HepG2 (cell line): ENCODE measurements around the gene PPP2R2C. TPM values are rescaled to one million over a fixed set of nuclear protein-coding genes. Genes with fewer than 3 reads are reported as not detected.

Source experiments
- ATAC-seq: fragments of 200-7000 bp; cut with Tn5 transposase; 3 replicates; pipeline ENCODE4 v1.9.1; 2020; ENCODE audit warnings: mild to moderate bottlenecking, moderate library complexity
- BruUV-seq: library from RNA; stranded (reverse); fragments of 400-500 nt; replicated peaks from 2 replicates; lab custom pipeline; 2021; lab: Mats Ljungman, UMichigan
- CTCF ChIA-PET: fragments of 300-600 bp; formaldehyde crosslinking; extraction: SDS; loops from one replicate; lab custom pipeline; 2021; ENCODE audit warnings: low total read pairs, inconsistent platforms, low intra/inter-chr PET ratio; lab: Yijun Ruan, JAX
- POLR2A ChIA-PET: fragments of 350-600 bp; sonication (Branson Sonifier 250); formaldehyde crosslinking; loops from one replicate; lab custom pipeline; 2020; ENCODE audit warnings: antibody characterized with exemption, inconsistent platforms; lab: Yijun Ruan, JAX
- DNase-seq: peaks from one replicate; pipeline ENCODE4 v3.0.0-alpha.2; 2015; ENCODE audit warnings: low spot score
- FAIRE-seq: peaks from 3 replicates; lab custom pipeline; 2011; peaks lifted over from hg19 to GRCh38; lab: Jason Lieb, UNC
- H2AFZ ChIP-seq: one replicate; pipeline ENCODE4 v1.6.1; 2011; ENCODE audit warnings: low read length, inconsistent platforms
- H3K27ac ChIP-seq: fragments of 300-600 bp; 3 replicates; pipeline ENCODE4 v1.8.0; 2011; ENCODE audit warnings: mixed run types, mild to moderate bottlenecking, mixed read lengths, low read length, inconsistent platforms; ENCODE audit not compliant: insufficient read depth; ENCODE audit errors: extremely low read length
- H3K27me3 ChIP-seq, 2 experiments: fragments of 200-600 bp in 1 of 2; 2 replicates in 1 of 2; 3 replicates in 1 of 2; pipeline versions ENCODE4 v1.6.0 to v1.8.0; 2011; ENCODE audit warnings: low read length in 2 of 2, mild to moderate bottlenecking in 2 of 2, moderate library complexity in 2 of 2, inconsistent platforms in 1 of 2; ENCODE audit not compliant: insufficient read depth in 2 of 2, control insufficient read depth in 1 of 2
- H3K36me3 ChIP-seq, 2 experiments: fragments of 200-600 bp in 1 of 2; replicated peaks in 1 of 2; 2 replicates in 1 of 2; 3 replicates in 1 of 2; pipeline versions ENCODE4 v1.5.1 to v1.8.0; 2011; ENCODE audit warnings: low read length in 2 of 2, inconsistent platforms in 1 of 2; ENCODE audit not compliant: insufficient read depth in 2 of 2, control insufficient read depth in 1 of 2
- H3K4me1 ChIP-seq: 2 replicates; pipeline ENCODE4 v1.5.1; 2012; ENCODE audit warnings: low read length, inconsistent platforms; ENCODE audit not compliant: insufficient read depth
- H3K4me2 ChIP-seq: 2 replicates; pipeline ENCODE4 v1.6.0; 2011; ENCODE audit warnings: low read depth, low read length, inconsistent platforms
- H3K4me3 ChIP-seq, 3 experiments: fragments of 200-600 bp in 1 of 3; sonication (generic), shearing (Covaris generic) in 1 of 3; replicated peaks in 1 of 3; 2 replicates each; pipeline ENCODE4 v1.5.1; 2011 to 2016; ENCODE audit warnings: low read length in 3 of 3, inconsistent platforms in 2 of 3, low read depth in 2 of 3, mild to moderate bottlenecking in 2 of 3, control low read depth in 1 of 3, mixed read lengths in 1 of 3; ENCODE audit not compliant: insufficient read depth in 1 of 3
- H3K79me2 ChIP-seq: one replicate; pipeline ENCODE4 v1.6.1; 2011; ENCODE audit warnings: low read length, inconsistent platforms; ENCODE audit not compliant: insufficient read depth
- H3K9ac ChIP-seq: 2 replicates; pipeline ENCODE4 v1.6.0; 2011; ENCODE audit warnings: mild to moderate bottlenecking, low read depth, low read length, inconsistent platforms; ENCODE audit not compliant: insufficient read depth
- H3K9me3 ChIP-seq: 2 replicates; pipeline ENCODE4 v1.5.1; 2012; ENCODE audit warnings: mild to moderate bottlenecking, low read length
- H4K20me1 ChIP-seq: 2 replicates; pipeline ENCODE4 v1.6.0; 2011; ENCODE audit warnings: inconsistent platforms, mild to moderate bottlenecking, low read length, moderate library complexity; ENCODE audit not compliant: insufficient read depth
- ATF7 ChIP-seq, 2 experiments: fragments of 450-650 bp in 1 of 2; sonication (generic) in 1 of 2; formaldehyde crosslinking in 1 of 2; IDR thresholded peaks; 2 replicates each; pipeline versions ENCODE4 v1.4.0 to v1.6.1; 2016 to 2020; ENCODE audit warnings: antibody characterized with exemption in 1 of 2, mild to moderate bottlenecking in 1 of 2, missing genetic modification reagents in 1 of 2
- BORCS8-MEF2B ChIP-seq: sonication (generic); formaldehyde crosslinking; IDR thresholded peaks from 2 replicates; pipeline ENCODE4 v1.8.0; 2022; ENCODE audit warnings: mild to moderate bottlenecking, missing genetic modification reagents
- CBFB ChIP-seq: sonication (generic); formaldehyde crosslinking; IDR thresholded peaks from 2 replicates; pipeline ENCODE4 v1.4.0; 2020; ENCODE audit warnings: missing genetic modification reagents
- CHD4 ChIP-seq: fragments of 200-600 bp; sonication (generic); IDR thresholded peaks from 2 replicates; pipeline ENCODE4 v1.7.0; 2017; ENCODE audit warnings: mild to moderate bottlenecking, low read length, borderline replicate concordance
- KLF9 ChIP-seq: IDR thresholded peaks from 2 replicates; pipeline ENCODE4 v1.6.1; 2016; ENCODE audit warnings: low read depth
- MTF2 ChIP-seq: sonication (generic); formaldehyde crosslinking; IDR thresholded peaks from 2 replicates; pipeline ENCODE4 v1.5.0; 2020; ENCODE audit warnings: missing genetic modification reagents, borderline replicate concordance
- NFE2L1 ChIP-seq: sonication (generic); formaldehyde crosslinking; IDR thresholded peaks from 2 replicates; pipeline ENCODE4 v1.4.0; 2020; ENCODE audit warnings: missing genetic modification reagents, mild to moderate bottlenecking, borderline replicate concordance
- POLR2G ChIP-seq: fragments of 200-400 bp; formaldehyde crosslinking; IDR thresholded peaks from 2 replicates; pipeline ENCODE4 v1.6.1; 2018; ENCODE audit warnings: mild to moderate bottlenecking, low read depth, low read length, moderate library complexity
- RFXAP ChIP-seq: sonication (generic); formaldehyde crosslinking; IDR thresholded peaks from 2 replicates; pipeline ENCODE4 v1.4.0; 2020; ENCODE audit warnings: missing genetic modification reagents, borderline replicate concordance
- ZNF335 ChIP-seq: sonication (generic); formaldehyde crosslinking; IDR thresholded peaks from 2 replicates; pipeline ENCODE4 v1.4.0; 2020; ENCODE audit warnings: missing genetic modification reagents
- ZSCAN25 ChIP-seq: sonication (generic); formaldehyde crosslinking; IDR thresholded peaks from 2 replicates; pipeline ENCODE4 v1.8.0; 2022; ENCODE audit warnings: mild to moderate bottlenecking, missing genetic modification reagents
- WGBS: methylation state at CpG from one replicate; pipeline ENCODE4 v1.1.6; 2017; ENCODE audit warnings: low lambda C conversion rate; 5-methylcytosine and 5-hydroxymethylcytosine counted together
- in situ Hi-C: cut with HindIII; loops from 2 replicates; pipeline ENCODE4 v1.10.0; 2017; ENCODE audit warnings: low pct_unique_long_range_greater_than_20kb; ENCODE audit not compliant: extremely low pct_ligation_motif_present
- intact Hi-C: fragments of 100-400 bp; cut with micrococcal nuclease; formaldehyde crosslinking; loops from one replicate; pipeline ENCODE4 v1.10.0; 2022; ENCODE audit not compliant: unreplicated experiment
- polyA plus RNA-seq, 8 experiments: library from polyadenylated mRNA; depleted of rRNA in 3 of 8; stranded (reverse) in 7 of 8; unstranded in 1 of 8; fragments of >200 nt; fragmentation: Illumina TruSeq in 4 of 8; extraction: Trizol in 4 of 8; gene quantifications; 2 replicates each; pipeline versions ENCODE4 v1.2.1 to v1.2.3, GENCODE V29; 2011 to 2016; ENCODE audit warnings: low read depth in 4 of 8, missing spikeins in 1 of 8, mixed read lengths in 1 of 8; ENCODE audit not compliant: insufficient read depth in 1 of 8
- total RNA-seq, 5 experiments: library from RNA; depleted of rRNA; stranded (reverse); fragments of >200 nt; fragmentation: Illumina TruSeq; extraction: Trizol; gene quantifications; 2 replicates each; pipeline ENCODE4 v1.2.3, GENCODE V29; 2016; ENCODE audit warnings: low read depth in 1 of 5
- TF ChIP-seq, protein P1 (sequence below): IDR thresholded peaks from 2 replicates; pipeline ENCODE4 v1.6.1; 2016; ENCODE audit warnings: mild to moderate bottlenecking
- TF ChIP-seq, protein P2 (sequence below): sonication (generic); formaldehyde crosslinking; IDR thresholded peaks from 2 replicates; pipeline ENCODE4 v1.5.0; 2020; ENCODE audit warnings: missing genetic modification reagents

Gene PPP2R2C
- total and polyA plus RNA-seq, 2 of the 13 experiments (the other 11 are each of a cell fraction or from before 2014, with no cell fraction given), result 0.60 to 8.6 TPM

DNA sequence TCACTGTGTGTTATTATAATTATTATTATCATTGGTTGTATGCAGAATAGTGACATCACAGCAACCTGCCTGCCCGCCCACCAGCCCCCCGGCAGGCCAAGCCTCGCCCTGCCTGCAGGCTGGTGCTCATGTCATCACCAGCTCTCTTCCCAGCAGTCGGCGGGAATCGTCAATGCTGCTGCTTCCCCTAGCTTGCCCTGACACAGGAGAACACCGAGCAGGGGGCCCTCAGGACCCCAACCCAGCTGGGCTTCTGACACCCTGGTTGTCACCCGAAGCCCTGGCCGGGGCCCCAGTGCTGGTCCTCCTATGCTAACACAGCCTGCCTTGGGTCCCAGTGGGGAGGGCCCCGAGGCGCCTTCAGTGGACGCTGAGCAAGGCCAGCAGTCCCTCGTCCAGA lies 100.6 kb downstream of the PPP2R2C start:
- FAIRE-seq, result no peak
- Histone ChIP-seq H3K27me3 (peaks cover 14 to 83% of the 10 kb centered on the region in 2 experiments), H3K27ac (no peak overlapping the region), H3K9me3 (no peaks in the 10 kb centered on the region), H2AFZ (no peak overlapping the region), H3K79me2 (no peaks in the 10 kb centered on the region), H4K20me1 (no peaks in the 10 kb centered on the region), H3K36me3 (no peaks in the 10 kb centered on the region), H3K4me1 (no peaks in the 10 kb centered on the region), H3K9ac (no peak overlapping the region), H3K4me3 (no peak overlapping the region)
- intact Hi-C loops, result no loop called here
- 0% methylated on average over 3 of the region's 13 CpGs for WGBS
- ChIA-PET CTCF (no interaction called here), POLR2A (no interaction called here)
- BruUV-seq, result no TSS peak
- DNase-seq, result no peak
- no peak for ATAC-seq
- in situ Hi-C loops, result no loop called here
- no peak for TF ChIP-seq CBFB (CRISPR knock-in tag)
- TF ChIP-seq KLF9 (CRISPR knock-in tag), result no peak
- TF ChIP-seq CHD4, result no peak
- TF ChIP-seq NFE2L1, result no peak
- no peak for TF ChIP-seq BORCS8-MEF2B (CRISPR knock-in tag)
- no peak for TF ChIP-seq ATF7 (IDR thresholded peaks at IDR 0.05)
- no peak for TF ChIP-seq ATF7 (CRISPR knock-in tag; IDR thresholded peaks at IDR 0.05)
- no peak for TF ChIP-seq ZNF335 (CRISPR knock-in tag)
- TF ChIP-seq, protein P1, sequence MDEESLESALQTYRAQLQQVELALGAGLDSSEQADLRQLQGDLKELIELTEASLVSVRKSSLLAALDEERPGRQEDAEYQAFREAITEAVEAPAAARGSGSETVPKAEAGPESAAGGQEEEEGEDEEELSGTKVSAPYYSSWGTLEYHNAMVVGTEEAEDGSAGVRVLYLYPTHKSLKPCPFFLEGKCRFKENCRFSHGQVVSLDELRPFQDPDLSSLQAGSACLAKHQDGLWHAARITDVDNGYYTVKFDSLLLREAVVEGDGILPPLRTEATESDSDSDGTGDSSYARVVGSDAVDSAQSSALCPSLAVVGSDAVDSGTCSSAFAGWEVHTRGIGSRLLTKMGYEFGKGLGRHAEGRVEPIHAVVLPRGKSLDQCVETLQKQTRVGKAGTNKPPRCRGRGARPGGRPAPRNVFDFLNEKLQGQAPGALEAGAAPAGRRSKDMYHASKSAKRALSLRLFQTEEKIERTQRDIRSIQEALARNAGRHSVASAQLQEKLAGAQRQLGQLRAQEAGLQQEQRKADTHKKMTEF (CRISPR knock-in tag), result no peak
- TF ChIP-seq, protein P2, sequence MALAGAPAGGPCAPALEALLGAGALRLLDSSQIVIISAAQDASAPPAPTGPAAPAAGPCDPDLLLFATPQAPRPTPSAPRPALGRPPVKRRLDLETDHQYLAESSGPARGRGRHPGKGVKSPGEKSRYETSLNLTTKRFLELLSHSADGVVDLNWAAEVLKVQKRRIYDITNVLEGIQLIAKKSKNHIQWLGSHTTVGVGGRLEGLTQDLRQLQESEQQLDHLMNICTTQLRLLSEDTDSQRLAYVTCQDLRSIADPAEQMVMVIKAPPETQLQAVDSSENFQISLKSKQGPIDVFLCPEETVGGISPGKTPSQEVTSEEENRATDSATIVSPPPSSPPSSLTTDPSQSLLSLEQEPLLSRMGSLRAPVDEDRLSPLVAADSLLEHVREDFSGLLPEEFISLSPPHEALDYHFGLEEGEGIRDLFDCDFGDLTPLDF (CRISPR knock-in tag), result no peak
- no peak for TF ChIP-seq RFXAP (CRISPR knock-in tag)
- TF ChIP-seq POLR2G, result no peak
- TF ChIP-seq MTF2 (CRISPR knock-in tag), result no peak
- TF ChIP-seq ZSCAN25 (CRISPR knock-in tag), result no peak
- TF ChIP-seq, all 625 proteins: peak for 0
- no peak overlapping the region for H3K4me2 ChIP-seq
